ENCODE data around the gene HP1BP3. TPM values are rescaled to one million over a fixed set of nuclear protein-coding genes. Genes with fewer than 3 reads are reported as not detected.
A peak's percentile ranks its signal among the peaks of the same experiment; 100 is the strongest.

The HP1BP3 gene
- total and polyA plus RNA-seq, 2 of the 4 experiments (the other 2 are of a cell fraction) = 88.4 to 151 TPM

GRCh38 chr1:20704390-20705202 lies 82.5 kb downstream of the HP1BP3 start:
- Histone ChIP-seq H3K4me2 (ENCODE audit: low read depth, low read length) (no peak overlapping the region), H2BK20ac (ENCODE audit: low read depth, low read length) (no peak overlapping the region), H3K14ac (replicated peaks; ENCODE audit: low read depth, low read length) (no peak overlapping the region), H3K4ac (ENCODE audit: low read depth, low read length) (no peak overlapping the region), H3K27ac (ENCODE audit: insufficient read depth, low read length) (no peak overlapping the region), H2BK15ac (ENCODE audit: low read depth, low read length) (no peak overlapping the region; the same call in 2 of the 3 replicates), H4K91ac (ENCODE audit: insufficient read depth, low read depth, low read length) (no peak overlapping the region; the same call in 1 of the 2 replicates), H3K27me3 (ENCODE audit: control insufficient read depth, insufficient read depth, low read length) (no peaks in the 10 kb centered on the region), H3K4me3 (ENCODE audit: insufficient read depth, low read depth, low read length) (no peak overlapping the region), H2AK9ac (replicated peaks; ENCODE audit: low read depth, low read length, poor library complexity) (peak overlapping the region; percentile 66), H4K8ac (ENCODE audit: low read depth in 2 of 2, low read length in 2 of 2) (no peak overlapping the region), H3K9ac (ENCODE audit: low read depth, low read length) (no peak overlapping the region), H3K18ac (ENCODE audit: low read depth, low read length) (no peak overlapping the region), H2AFZ (replicated peaks; ENCODE audit: low read length, poor library complexity) (peak overlapping the region; percentile 33), H3K9me1 (ENCODE audit: insufficient read depth, low read length) (peaks cover 6% of the 10 kb centered on the region; the same call in 1 of the 2 replicates), H2BK5ac (ENCODE audit: low read depth, low read length, poor library complexity, severe bottlenecking) (no peak overlapping the region), H3K4me1 (ENCODE audit: control insufficient read depth, insufficient read depth, low read length) (no peaks in the 10 kb centered on the region), H2BK120ac (ENCODE audit: low read depth, low read length) (no peak overlapping the region), H2AK5ac (ENCODE audit: low read depth, low read length) (no peak overlapping the region), H4K5ac (ENCODE audit: low read depth, low read length) (no peak overlapping the region), H3K36me3 (ENCODE audit: control insufficient read depth, insufficient read depth, low read length) (no peaks in the 10 kb centered on the region), H3K79me1 (ENCODE audit: low read depth in 1 of 2, low read length in 2 of 2) (peaks cover 0 to 7% of the 10 kb centered on the region in 2 experiments; a peak in 1 of 4 replicates), H3K9me3 (ENCODE audit: control insufficient read depth, insufficient read depth, low read length) (no peaks in the 10 kb centered on the region), H4K20me1 (ENCODE audit: insufficient read depth, low read length) (no peaks in the 10 kb centered on the region; the same call in 1 of the 2 replicates), H3K56ac (ENCODE audit: extremely low read depth, insufficient read depth, low read length) (no peak overlapping the region), H3K23ac (ENCODE audit: low read depth, low read length) (no peak overlapping the region)
- TF ChIP-seq ELK1 (IDR thresholded peaks at IDR 0.05; ENCODE audit: borderline replicate concordance, low read depth, low read length) (no peak), BHLHE40 (IDR thresholded peaks at IDR 0.05; ENCODE audit: low read depth, low read length) (no peak), FOS (IDR thresholded peaks at IDR 0.05; ENCODE audit: low read depth, low read length) (no peak), RFX5 (IDR thresholded peaks at IDR 0.05; ENCODE audit: low read depth, low read length) (no peak), USF2 (IDR thresholded peaks at IDR 0.05; ENCODE audit: low read depth, low read length) (no peak)
- intact Hi-C loops (cut with micrococcal nuclease) (no loop called here), dilution Hi-C loops (cut with HindIII; ENCODE audit: low sequenced_read_pairs, unreplicated experiment) (no loop called here), in situ Hi-C loops (cut with MboI; ENCODE audit: low sequenced_read_pairs) (no loop called here)
- no peak for DNase-seq
- WGBS, 2 experiments (ENCODE audit: extremely low coverage in 2 of 2, insufficient read length in 1 of 2) = 98% methylated on average over 27 of the region's 41 CpGs; no CpG with 5 or more reads in 1 of the 2 experiments
- no TSS peak for BruUV-seq (replicated peaks)
- ATAC-seq (ENCODE audit: low read depth) = no peak
- CTCF ChIA-PET = interaction anchor here (0.7 kb wide), 1 partner anchor 245 kb away, joined by 3 read pairs; no protein-coding TSS in a partner anchor
- POLR2A ChIA-PET (ENCODE audit: unreplicated experiment) = no interaction called here
